AG09319 (cell line): ENCODE data around the gene TRIM44.

Experiments used
- DNase-seq: peaks from one replicate; pipeline ENCODE4 v3.0.0-alpha.2; 2010; ENCODE audit warnings: low read depth; ENCODE audit errors: extremely low read depth
- CTCF ChIP-seq: IDR thresholded peaks from 2 replicates; pipeline ENCODE4 v1.5.1; 2011; ENCODE audit warnings: low read depth, mild to moderate bottlenecking, inconsistent platforms, low read length, moderate library complexity

TRIM44 gene

GRCh38 chr11:35802672-35803071, 140.1 kb downstream of the TRIM44 start:
- DNase-seq = no peak
- TF ChIP-seq CTCF = no peak

GRCh38 chr11:35803115-35803514, 140.5 kb downstream of the TRIM44 start:
- no peak for TF ChIP-seq CTCF

GRCh38 chr11:35804451-35805040, 142.0 kb downstream of the TRIM44 start:
- DNase-seq = no peak
- TF ChIP-seq CTCF = no peak

More at GRCh38 chr11:35803115-35803514, 140.5 kb downstream of the TRIM44 start:
- DNase-seq = no peak

GRCh38 chr11:35809561-35809960, 147.0 kb downstream of the TRIM44 start:
- no peak for TF ChIP-seq CTCF
- no peak for DNase-seq

GRCh38 chr11:35810045-35810645, 147.6 kb downstream of the TRIM44 start:
- no peak for TF ChIP-seq CTCF
- no peak for DNase-seq

- DNase-seq = no peak
- no peak for TF ChIP-seq CTCF
Measured at GRCh38 chr11:35811783-35812182, 149.2 kb downstream of the TRIM44 start.

GRCh38 chr11:35812828-35813227, 150.3 kb downstream of the TRIM44 start:
- no peak for DNase-seq
- no peak for TF ChIP-seq CTCF
